ENCODE results near the gene MMS19. TPM values are rescaled to one million over a fixed set of nuclear protein-coding genes. Genes with fewer than 3 reads are reported as not detected.
A peak's percentile ranks its signal among the peaks of the same experiment; 100 is the strongest.

Gene MMS19
- total and polyA plus RNA-seq, 10 of the 15 experiments (the other 5 are each of a cell fraction or from before 2014, with no cell fraction given), result 40.2 to 112 (median 69.0) TPM

- no peak overlapping the region for H3K4me3 ChIP-seq
- intact Hi-C loops (cut with micrococcal nuclease; ENCODE audit: unreplicated experiment), result no loop called here
- ChIA-PET POLR2A (no interaction called here), RAD21 (ENCODE audit: unreplicated experiment) (no interaction called here), CTCF (no interaction called here), SMC1A (ENCODE audit: uncharacterized antibody, unreplicated experiment) (no interaction called here)
- no peaks in the 10 kb centered on the region for H4K20me1 ChIP-seq (ENCODE audit: control insufficient read depth, insufficient read depth)
- H3K4me1 ChIP-seq (ENCODE audit: control insufficient read depth, insufficient read depth, low read length), result peaks cover 8% of the 10 kb centered on the region
- no peak overlapping the region for H3K27ac ChIP-seq (ENCODE audit: control insufficient read depth, insufficient read depth)
- FAIRE-seq, result no peak
- peaks cover 1 to 14% of the 10 kb centered on the region in 2 experiments; a peak in 3 of 4 replicates for H3K36me3 ChIP-seq (ENCODE audit: control insufficient read depth in 2 of 2, insufficient read depth in 2 of 2, low read length in 1 of 2)
- BruUV-seq (replicated peaks), result no TSS peak
- TF ChIP-seq BCL3 (IDR thresholded peaks at IDR 0.05; ENCODE audit: borderline replicate concordance, insufficient read depth, low read depth, low read length, poor library complexity, severe bottlenecking) (peak; percentile 7), CUX1 (IDR thresholded peaks at IDR 0.05; ENCODE audit: insufficient replicate concordance, low read depth, low read length) (no peak), POLR2AphosphoS2 (IDR thresholded peaks at IDR 0.05; ENCODE audit: low read depth, low read length) (no peak), POLR2A (IDR thresholded peaks at IDR 0.05; ENCODE audit: low read depth, low read length) (0 out of 2 replicates have a peak, but pooled peaks have one; percentile 27)
- no peak for DNase-seq (ENCODE audit: low read depth, low spot score)
- H3K9me3 ChIP-seq (replicated peaks; ENCODE audit: control insufficient read depth, insufficient read depth, low read length), result no peaks in the 10 kb centered on the region
- WGBS (ENCODE audit: insufficient coverage, insufficient replicate concordance, low lambda C conversion rate, missing lambda C conversion rate), result 96% methylated on average over 17 of the region's 17 CpGs
- H3K4me2 ChIP-seq (ENCODE audit: control insufficient read depth, insufficient read depth), result no peak overlapping the region
- H3K27me3 ChIP-seq (replicated peaks in 1 of 2; ENCODE audit: control insufficient read depth in 2 of 2, insufficient read depth in 2 of 2, low read length in 1 of 2), result no peaks in the 10 kb centered on the region
- H3K79me2 ChIP-seq (ENCODE audit: control insufficient read depth, insufficient read depth, low read length), result peaks cover 10% of the 10 kb centered on the region
- no peak overlapping the region for H2AFZ ChIP-seq (ENCODE audit: control insufficient read depth, low read depth, low read length)
- in situ Hi-C loops (cut with MboI), result no loop called here
- no peak overlapping the region for H3K9ac ChIP-seq (ENCODE audit: control insufficient read depth, insufficient read depth, low read length)
- ATAC-seq, result no peak
Measured at GRCh38 chr10:97451605-97452004, 46.6 kb downstream of the MMS19 start.
